HepG2 (cell line): Measurements from ENCODE around the gene MINDY1. TPM values are rescaled to one million over a fixed set of nuclear protein-coding genes. Genes with fewer than 3 reads are reported as not detected.
A peak's percentile ranks its signal among the peaks of the same experiment; 100 is the strongest.

Source experiments
- SOX5 ChIP-seq: IDR thresholded peaks from 2 replicates; pipeline ENCODE4 v1.6.1; 2016; ENCODE audit warnings: borderline replicate concordance
- ZNF530 ChIP-seq: sonication (generic); formaldehyde crosslinking; IDR thresholded peaks from 2 replicates; pipeline ENCODE4 v1.5.0; 2020; ENCODE audit warnings: low read depth, mild to moderate bottlenecking, missing genetic modification reagents
- ZSCAN29 ChIP-seq: sonication (generic); formaldehyde crosslinking; conservative IDR thresholded peaks from 2 replicates; pipeline ENCODE4 v1.4.0; 2020; ENCODE audit warnings: mild to moderate bottlenecking, missing genetic modification reagents
- polyA plus RNA-seq, 8 experiments: library from polyadenylated mRNA; depleted of rRNA in 3 of 8; stranded (reverse) in 7 of 8; unstranded in 1 of 8; fragments of >200 nt; fragmentation: Illumina TruSeq in 4 of 8; extraction: Trizol in 4 of 8; gene quantifications; 2 replicates each; pipeline versions ENCODE4 v1.2.1 to v1.2.3, GENCODE V29; 2011 to 2016; ENCODE audit warnings: low read depth in 4 of 8, missing spikeins in 1 of 8, mixed read lengths in 1 of 8; ENCODE audit not compliant: insufficient read depth in 1 of 8
- total RNA-seq, 5 experiments: library from RNA; depleted of rRNA; stranded (reverse); fragments of >200 nt; fragmentation: Illumina TruSeq; extraction: Trizol; gene quantifications; 2 replicates each; pipeline ENCODE4 v1.2.3, GENCODE V29; 2016; ENCODE audit warnings: low read depth in 1 of 5
- TF ChIP-seq, protein P1 (sequence below): sonication (generic); formaldehyde crosslinking; IDR thresholded peaks from 2 replicates; pipeline ENCODE4 v1.8.1; 2023; ENCODE audit warnings: mild to moderate bottlenecking, inconsistent platforms, moderate library complexity, missing genetic modification reagents, borderline replicate concordance
- TF ChIP-seq, protein P2 (sequence below): sonication (generic); formaldehyde crosslinking; IDR thresholded peaks from 2 replicates; pipeline ENCODE4 v1.4.0; 2020; ENCODE audit warnings: missing genetic modification reagents, borderline replicate concordance

The MINDY1 gene
- total and polyA plus RNA-seq, 2 of the 13 experiments (the other 11 are each of a cell fraction or from before 2014, with no cell fraction given), result 11.1 to 15.0 TPM

DNA sequence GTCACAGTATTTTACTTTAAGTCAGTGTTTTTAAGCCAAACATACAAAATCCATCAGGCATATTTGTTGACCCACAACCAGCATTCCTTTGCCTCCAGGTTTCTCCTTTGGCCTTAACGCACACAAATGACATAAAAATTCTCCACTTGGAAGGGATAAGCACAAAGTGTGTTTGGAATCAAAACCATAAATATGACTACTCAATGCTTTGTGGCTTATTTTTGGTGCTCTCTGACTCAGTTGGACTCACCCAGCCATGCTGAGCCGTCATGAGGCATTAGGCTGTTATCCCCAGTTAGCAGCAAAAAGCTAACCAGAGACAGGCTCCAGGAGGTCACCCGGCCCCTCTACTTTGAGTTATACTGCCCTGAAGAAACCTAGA is 2.5 kb upstream of the MINDY1 start (continued):
- peak; percentile 3; the same call in 1 of the 2 replicates for TF ChIP-seq SOX5 (CRISPR knock-in tag)
- TF ChIP-seq ZSCAN29, result no peak
- TF ChIP-seq, protein P1, sequence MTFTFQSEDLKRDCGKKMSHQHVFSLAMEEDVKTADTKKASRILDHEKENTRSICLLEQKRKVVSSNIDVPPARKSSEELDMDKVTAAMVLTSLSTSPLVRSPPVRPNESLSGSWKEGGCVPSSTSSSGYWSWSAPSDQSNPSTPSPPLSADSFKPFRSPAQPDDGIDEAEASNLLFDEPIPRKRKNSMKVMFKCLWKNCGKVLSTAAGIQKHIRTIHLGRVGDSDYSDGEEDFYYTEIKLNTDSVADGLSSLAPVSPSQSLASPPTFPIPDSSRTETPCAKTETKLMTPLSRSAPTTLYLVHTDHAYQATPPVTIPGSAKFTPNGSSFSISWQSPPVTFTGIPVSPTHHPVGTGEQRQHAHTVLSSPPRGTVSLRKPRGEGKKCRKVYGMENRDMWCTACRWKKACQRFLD (CRISPR knock-in tag), result no peak
- TF ChIP-seq ZNF530, result no peak
- TF ChIP-seq, protein P2, sequence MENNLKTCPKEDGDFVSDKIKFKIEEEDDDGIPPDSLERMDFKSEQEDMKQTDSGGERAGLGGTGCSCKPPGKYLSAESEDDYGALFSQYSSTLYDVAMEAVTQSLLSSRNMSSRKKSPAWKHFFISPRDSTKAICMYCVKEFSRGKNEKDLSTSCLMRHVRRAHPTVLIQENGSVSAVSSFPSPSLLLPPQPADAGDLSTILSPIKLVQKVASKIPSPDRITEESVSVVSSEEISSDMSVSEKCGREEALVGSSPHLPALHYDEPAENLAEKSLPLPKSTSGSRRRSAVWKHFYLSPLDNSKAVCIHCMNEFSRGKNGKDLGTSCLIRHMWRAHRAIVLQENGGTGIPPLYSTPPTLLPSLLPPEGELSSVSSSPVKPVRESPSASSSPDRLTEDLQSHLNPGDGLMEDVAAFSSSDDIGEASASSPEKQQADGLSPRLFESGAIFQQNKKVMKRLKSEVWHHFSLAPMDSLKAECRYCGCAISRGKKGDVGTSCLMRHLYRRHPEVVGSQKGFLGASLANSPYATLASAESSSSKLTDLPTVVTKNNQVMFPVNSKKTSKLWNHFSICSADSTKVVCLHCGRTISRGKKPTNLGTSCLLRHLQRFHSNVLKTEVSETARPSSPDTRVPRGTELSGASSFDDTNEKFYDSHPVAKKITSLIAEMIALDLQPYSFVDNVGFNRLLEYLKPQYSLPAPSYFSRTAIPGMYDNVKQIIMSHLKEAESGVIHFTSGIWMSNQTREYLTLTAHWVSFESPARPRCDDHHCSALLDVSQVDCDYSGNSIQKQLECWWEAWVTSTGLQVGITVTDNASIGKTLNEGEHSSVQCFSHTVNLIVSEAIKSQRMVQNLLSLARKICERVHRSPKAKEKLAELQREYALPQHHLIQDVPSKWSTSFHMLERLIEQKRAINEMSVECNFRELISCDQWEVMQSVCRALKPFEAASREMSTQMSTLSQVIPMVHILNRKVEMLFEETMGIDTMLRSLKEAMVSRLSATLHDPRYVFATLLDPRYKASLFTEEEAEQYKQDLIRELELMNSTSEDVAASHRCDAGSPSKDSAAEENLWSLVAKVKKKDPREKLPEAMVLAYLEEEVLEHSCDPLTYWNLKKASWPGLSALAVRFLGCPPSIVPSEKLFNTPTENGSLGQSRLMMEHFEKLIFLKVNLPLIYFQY, result no peak
